Suprapubic skin (tissue), 4 donors: ENCODE measurements around the gene C14orf132. TPM values are rescaled to one million over a fixed set of nuclear protein-coding genes. Genes with fewer than 3 reads are reported as not detected.
"Not testable (repeated sequence)": the region's sequence is repeated elsewhere in the genome, so short reads cannot be mapped to it uniquely, and the experiment has no call there.

Experiments
- DNase-seq, 2 donors: peaks; one replicate each; pipeline ENCODE4 v3.0.0-alpha.2; 2019; ENCODE audit warnings: low spot score in 2 of 2
- H3K27ac ChIP-seq: fragments of 200-600 bp; sonication (generic); one replicate; pipeline ENCODE4 v1.5.1; 2019
- H3K27me3 ChIP-seq: fragments of 200-600 bp; sonication (generic); one replicate; pipeline ENCODE4 v1.5.1; 2019
- H3K36me3 ChIP-seq: fragments of 200-600 bp; sonication (generic); one replicate; pipeline ENCODE4 v1.5.1; 2019
- H3K4me1 ChIP-seq: fragments of 200-600 bp; sonication (generic); one replicate; pipeline ENCODE4 v1.5.1; 2019
- H3K4me3 ChIP-seq: fragments of 200-600 bp; sonication (generic); one replicate; pipeline ENCODE4 v1.5.1; 2019; ENCODE audit warnings: mild to moderate bottlenecking
- H3K9me3 ChIP-seq: fragments of 200-600 bp; sonication (generic); one replicate; pipeline ENCODE4 v1.5.1; 2019
- CTCF ChIP-seq, 2 donors: fragments of 200-600 bp in 1 of 2; fragments of 450-650 bp in 1 of 2; sonication (generic) in 1 of 2; IDR thresholded peaks; one replicate each; pipeline ENCODE4 v1.5.1; 2016 to 2019; ENCODE audit warnings: antibody characterized with exemption in 2 of 2, mild to moderate bottlenecking in 1 of 2, moderate library complexity in 1 of 2
- EP300 ChIP-seq: sonication (generic); formaldehyde crosslinking; IDR thresholded peaks from one replicate; pipeline ENCODE4 v1.6.1; 2017; ENCODE audit warnings: antibody characterized with exemption
- POLR2A ChIP-seq, 2 donors: fragments of 450-650 bp; IDR thresholded peaks; one replicate each; pipeline ENCODE4 v1.6.1; 2017; ENCODE audit warnings: antibody characterized with exemption in 2 of 2, mild to moderate bottlenecking in 2 of 2, moderate library complexity in 2 of 2
- POLR2AphosphoS5 ChIP-seq, 3 donors: sonication (generic); formaldehyde crosslinking; IDR thresholded peaks; one replicate each; pipeline ENCODE4 v1.6.1; 2017; ENCODE audit warnings: antibody characterized with exemption in 3 of 3
- WGBS: methylation state at CpG from one replicate; pipeline ENCODE4 v1.1.5; 2018; 5-methylcytosine and 5-hydroxymethylcytosine counted together
- total RNA-seq, 4 donors: library from RNA; depleted of rRNA; stranded (reverse); fragments of >200 nt; gene quantifications; one replicate each; pipeline ENCODE4 v1.1.0, GENCODE V29; 2016

C14orf132 gene
- total RNA-seq, 4 donors from 2014 or later: 16.2 to 34.4 (median 27.9) TPM

GRCh38 chr14:96002498-96002884 lies 36.7 kb upstream of the C14orf132 start:
- H3K4me1 ChIP-seq: no peaks in the 10 kb centered on the region
- H3K36me3 ChIP-seq: no peaks in the 10 kb centered on the region
- no peak overlapping the region for H3K27ac ChIP-seq
- H3K4me3 ChIP-seq: no peak overlapping the region
- H3K9me3 ChIP-seq: no peaks in the 10 kb centered on the region
- TF ChIP-seq POLR2A (IDR thresholded peaks at IDR 0.05) (no peak), POLR2AphosphoS5 (IDR thresholded peaks at IDR 0.05) (no peak), CTCF (IDR thresholded peaks at IDR 0.05) (no peak), EP300 (no peak)
- H3K27me3 ChIP-seq: peaks cover 24% of the 10 kb centered on the region
- DNase-seq: no peak
- 47% methylated on average over 2 of the region's 2 CpGs for WGBS

GRCh38 chr14:96011131-96011530 lies 28.0 kb upstream of the C14orf132 start:
- Histone ChIP-seq H3K4me3 (no peak overlapping the region), H3K4me1 (peaks cover 4% of the 10 kb centered on the region), H3K27me3 (no peaks in the 10 kb centered on the region), H3K27ac (no peak overlapping the region), H3K9me3 (peaks cover 6% of the 10 kb centered on the region), H3K36me3 (no peaks in the 10 kb centered on the region)
- TF ChIP-seq CTCF (IDR thresholded peaks at IDR 0.05): no peak
- TF ChIP-seq POLR2AphosphoS5 (IDR thresholded peaks at IDR 0.05): no peak
- TF ChIP-seq EP300: no peak
- TF ChIP-seq POLR2A (IDR thresholded peaks at IDR 0.05): no peak
- no peak for DNase-seq
- WGBS: 38% methylated on average over 1 of the region's 1 CpG

GRCh38 chr14:96011607-96012006 lies 27.6 kb upstream of the C14orf132 start:
- no peak overlapping the region for H3K27ac ChIP-seq
- peaks cover 6% of the 10 kb centered on the region for H3K9me3 ChIP-seq
- no peaks in the 10 kb centered on the region for H3K36me3 ChIP-seq
- peaks cover 4% of the 10 kb centered on the region for H3K4me1 ChIP-seq
- DNase-seq: no peak
- H3K4me3 ChIP-seq: no peak overlapping the region
- no peak for TF ChIP-seq POLR2AphosphoS5 (IDR thresholded peaks at IDR 0.05)
- TF ChIP-seq POLR2A (IDR thresholded peaks at IDR 0.05): no peak
- no peak for TF ChIP-seq CTCF (IDR thresholded peaks at IDR 0.05)
- no peak for TF ChIP-seq EP300
- H3K27me3 ChIP-seq: no peaks in the 10 kb centered on the region

DNA sequence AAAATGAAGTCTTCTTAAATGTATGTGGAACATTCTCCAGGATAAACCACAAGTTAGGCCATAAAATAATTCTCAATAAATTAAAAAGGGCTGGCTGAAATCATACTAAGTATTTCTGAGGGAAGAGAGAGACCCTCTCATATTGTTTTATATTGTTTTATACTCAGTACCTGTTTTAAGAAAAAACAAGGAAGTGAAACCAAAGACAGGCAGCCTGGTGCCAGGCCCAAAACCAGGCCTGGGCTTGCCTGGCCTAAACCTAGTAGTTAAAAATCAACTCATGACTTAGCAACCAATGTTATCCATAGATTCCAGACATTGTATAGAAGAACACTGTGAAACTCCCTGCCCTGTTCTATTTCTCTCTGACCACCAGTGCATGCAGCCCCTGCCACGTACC lies 26.4 kb upstream of the C14orf132 start:
- H3K27ac ChIP-seq: peak overlapping the region; percentile 35
- H3K36me3 ChIP-seq: not testable (repeated sequence)

DNA sequence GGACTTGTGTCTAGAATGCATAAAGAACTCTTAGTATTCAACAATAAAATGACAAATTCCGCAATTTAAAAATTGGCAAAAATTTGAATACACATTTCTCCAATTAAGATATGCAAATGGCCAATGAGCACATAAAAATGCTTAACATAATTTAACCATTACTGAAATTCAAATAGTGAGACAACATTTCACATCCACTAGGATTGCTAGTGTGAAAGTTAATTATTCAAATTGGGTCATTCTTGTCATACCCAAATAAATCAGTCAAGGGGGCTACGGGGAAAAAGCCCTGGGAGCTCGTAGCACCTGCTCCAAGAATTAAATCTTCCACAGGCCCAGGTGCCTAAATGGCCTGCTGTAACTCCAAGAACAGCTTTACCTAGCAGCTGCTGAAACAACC lies 25.0 kb upstream of the C14orf132 start:
- Histone ChIP-seq H3K27me3 (peaks cover 14% of the 10 kb centered on the region), H3K27ac (no peak overlapping the region), H3K4me3 (no peak overlapping the region), H3K9me3 (peaks cover 6% of the 10 kb centered on the region), H3K36me3 (no peaks in the 10 kb centered on the region), H3K4me1 (peaks cover 4% of the 10 kb centered on the region)
- TF ChIP-seq CTCF (IDR thresholded peaks at IDR 0.05): no peak
- TF ChIP-seq EP300: no peak
- DNase-seq: no peak
- WGBS: 67% methylated on average over 3 of the region's 3 CpGs

More for the DNA sequence above, 26.4 kb upstream of the C14orf132 start:
- 63% methylated on average over 1 of the region's 1 CpG for WGBS
- not testable (repeated sequence) for H3K4me1 ChIP-seq, H3K9me3 ChIP-seq, DNase-seq, H3K27me3 ChIP-seq, H3K4me3 ChIP-seq

DNA sequence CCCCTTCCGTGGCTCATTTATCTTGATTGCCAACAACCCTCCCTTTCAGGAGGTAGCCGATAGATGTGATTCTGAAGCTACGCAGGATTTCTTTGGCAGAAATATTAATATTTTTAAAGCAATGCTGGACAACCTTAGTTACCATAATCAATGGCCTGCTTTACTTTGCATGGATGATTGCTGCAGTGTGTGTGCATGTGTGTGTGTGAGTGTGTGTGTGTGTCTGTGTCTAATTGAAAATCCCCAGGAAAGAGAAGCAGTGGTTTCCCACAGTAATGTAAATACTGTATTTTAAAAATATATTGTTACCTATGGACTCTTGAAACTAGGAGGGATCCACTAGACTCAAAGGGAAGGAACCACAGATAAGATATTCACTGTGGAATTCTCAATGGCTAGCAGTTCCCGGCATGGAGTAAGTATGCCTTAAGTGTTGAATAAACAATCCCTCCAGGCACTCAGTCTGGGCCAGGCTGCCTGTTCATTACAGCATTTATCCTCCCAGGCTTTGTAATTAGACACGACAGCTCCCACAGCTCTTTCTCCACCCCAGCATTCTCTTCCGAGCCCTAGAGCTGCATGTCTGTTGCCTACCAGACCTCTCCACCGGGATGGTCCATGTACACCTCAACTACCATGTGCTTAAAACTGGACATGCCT lies 22.5 kb upstream of the C14orf132 start:
- Histone ChIP-seq H3K27me3 (peaks cover 23% of the 10 kb centered on the region), H3K36me3 (no peaks in the 10 kb centered on the region), H3K4me1 (peaks cover 4% of the 10 kb centered on the region), H3K4me3 (no peak overlapping the region), H3K27ac (no peak overlapping the region), H3K9me3 (peaks cover 5% of the 10 kb centered on the region)
- WGBS: 57% methylated on average over 7 of the region's 7 CpGs
- DNase-seq: no peak
- no peak for TF ChIP-seq POLR2A (IDR thresholded peaks at IDR 0.05)
- no peak for TF ChIP-seq CTCF (IDR thresholded peaks at IDR 0.05)
- TF ChIP-seq EP300: no peak
- TF ChIP-seq POLR2AphosphoS5 (IDR thresholded peaks at IDR 0.05): no peak
